SK-N-SH treated with all-trans-retinoic acid at 6 μM for 48 hours (cell line): ENCODE data around the gene RMDN2.
A peak's percentile ranks its signal among the peaks of the same experiment; 100 is the strongest.

ENCODE experiments used
- ESRRG ChIP-seq: fragments of 250-450 bp; sonication (Bioruptor Pico); IDR thresholded peaks from 2 replicates; pipeline ENCODE4 v1.6.1; 2021; ENCODE audit warnings: mild to moderate bottlenecking
- GLIS3 ChIP-seq: fragments of 250-450 bp; sonication (Bioruptor Pico); IDR thresholded peaks from 2 replicates; pipeline ENCODE4 v1.5.0; 2020; ENCODE audit warnings: mild to moderate bottlenecking, moderate library complexity
- OSR1 ChIP-seq: fragments of 250-450 bp; sonication (Bioruptor Pico); IDR thresholded peaks from 2 replicates; pipeline ENCODE4 v1.8.0; 2022; ENCODE audit warnings: moderate library complexity, mild to moderate bottlenecking, inconsistent platforms
- PPARA ChIP-seq: fragments of 250-450 bp; sonication (Bioruptor Pico); IDR thresholded peaks from 2 replicates; pipeline ENCODE4 v1.5.0; 2020; ENCODE audit warnings: mild to moderate bottlenecking, borderline replicate concordance
- TCF4 ChIP-seq: fragments of 250-450 bp; sonication (Bioruptor Pico); IDR thresholded peaks from 2 replicates; pipeline ENCODE4 v1.8.0; 2021; ENCODE audit warnings: mild to moderate bottlenecking, moderate library complexity, borderline replicate concordance
- ZFP30 ChIP-seq: fragments of 450-650 bp; formaldehyde crosslinking; IDR thresholded peaks from 2 replicates; pipeline ENCODE4 v1.5.0; 2022; ENCODE audit warnings: mild to moderate bottlenecking, moderate library complexity
- ZNF8 ChIP-seq: fragments of 450-650 bp; formaldehyde crosslinking; IDR thresholded peaks from 2 replicates; pipeline ENCODE4 v1.5.0; 2020; ENCODE audit warnings: mild to moderate bottlenecking, moderate library complexity
- TF ChIP-seq, protein P1 (sequence below): fragments of 250-450 bp; sonication (Bioruptor Pico); IDR thresholded peaks from 2 replicates; pipeline ENCODE4 v1.5.0; 2020; ENCODE audit warnings: mild to moderate bottlenecking, moderate library complexity
- TF ChIP-seq, protein P2 (sequence below): fragments of 250-450 bp; sonication (Bioruptor Pico); IDR thresholded peaks from 2 replicates; pipeline ENCODE4 v1.5.1; 2021; ENCODE audit warnings: mild to moderate bottlenecking, moderate library complexity

DNA sequence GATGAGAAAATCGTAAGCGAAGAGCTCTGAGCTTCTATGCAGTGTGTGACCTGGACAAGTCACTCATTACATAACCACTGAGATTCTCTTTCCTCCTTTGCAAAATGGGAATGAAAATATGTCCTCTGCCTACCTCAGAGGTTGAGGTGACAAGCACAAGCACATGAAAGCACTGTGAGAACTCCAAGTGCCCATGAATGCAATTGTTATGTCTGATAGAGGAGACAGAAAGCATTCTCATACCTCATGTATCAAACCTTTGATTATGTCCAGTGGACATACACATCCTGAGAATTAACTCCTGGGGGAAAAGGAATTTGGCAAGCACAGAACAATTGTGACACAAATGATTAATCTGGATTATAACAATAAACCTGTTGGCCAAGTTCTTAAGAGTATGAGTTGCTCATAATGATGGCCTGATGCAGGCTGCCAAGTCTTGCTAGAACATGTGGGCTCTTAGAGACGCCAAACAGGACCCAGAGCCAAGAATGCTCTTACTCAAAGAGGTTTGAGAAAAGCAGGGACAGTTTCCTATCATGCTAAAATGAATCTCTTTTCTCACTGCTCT lies 8.5 kb upstream of the RMDN2 start:
- TF ChIP-seq, protein P1, sequence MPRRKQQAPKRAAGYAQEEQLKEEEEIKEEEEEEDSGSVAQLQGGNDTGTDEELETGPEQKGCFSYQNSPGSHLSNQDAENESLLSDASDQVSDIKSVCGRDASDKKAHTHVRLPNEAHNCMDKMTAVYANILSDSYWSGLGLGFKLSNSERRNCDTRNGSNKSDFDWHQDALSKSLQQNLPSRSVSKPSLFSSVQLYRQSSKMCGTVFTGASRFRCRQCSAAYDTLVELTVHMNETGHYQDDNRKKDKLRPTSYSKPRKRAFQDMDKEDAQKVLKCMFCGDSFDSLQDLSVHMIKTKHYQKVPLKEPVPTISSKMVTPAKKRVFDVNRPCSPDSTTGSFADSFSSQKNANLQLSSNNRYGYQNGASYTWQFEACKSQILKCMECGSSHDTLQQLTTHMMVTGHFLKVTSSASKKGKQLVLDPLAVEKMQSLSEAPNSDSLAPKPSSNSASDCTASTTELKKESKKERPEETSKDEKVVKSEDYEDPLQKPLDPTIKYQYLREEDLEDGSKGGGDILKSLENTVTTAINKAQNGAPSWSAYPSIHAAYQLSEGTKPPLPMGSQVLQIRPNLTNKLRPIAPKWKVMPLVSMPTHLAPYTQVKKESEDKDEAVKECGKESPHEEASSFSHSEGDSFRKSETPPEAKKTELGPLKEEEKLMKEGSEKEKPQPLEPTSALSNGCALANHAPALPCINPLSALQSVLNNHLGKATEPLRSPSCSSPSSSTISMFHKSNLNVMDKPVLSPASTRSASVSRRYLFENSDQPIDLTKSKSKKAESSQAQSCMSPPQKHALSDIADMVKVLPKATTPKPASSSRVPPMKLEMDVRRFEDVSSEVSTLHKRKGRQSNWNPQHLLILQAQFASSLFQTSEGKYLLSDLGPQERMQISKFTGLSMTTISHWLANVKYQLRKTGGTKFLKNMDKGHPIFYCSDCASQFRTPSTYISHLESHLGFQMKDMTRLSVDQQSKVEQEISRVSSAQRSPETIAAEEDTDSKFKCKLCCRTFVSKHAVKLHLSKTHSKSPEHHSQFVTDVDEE (CRISPR knock-in tag) = peak; percentile 87
- TF ChIP-seq ZFP30 (CRISPR knock-in tag) = no peak
- TF ChIP-seq, protein P2, sequence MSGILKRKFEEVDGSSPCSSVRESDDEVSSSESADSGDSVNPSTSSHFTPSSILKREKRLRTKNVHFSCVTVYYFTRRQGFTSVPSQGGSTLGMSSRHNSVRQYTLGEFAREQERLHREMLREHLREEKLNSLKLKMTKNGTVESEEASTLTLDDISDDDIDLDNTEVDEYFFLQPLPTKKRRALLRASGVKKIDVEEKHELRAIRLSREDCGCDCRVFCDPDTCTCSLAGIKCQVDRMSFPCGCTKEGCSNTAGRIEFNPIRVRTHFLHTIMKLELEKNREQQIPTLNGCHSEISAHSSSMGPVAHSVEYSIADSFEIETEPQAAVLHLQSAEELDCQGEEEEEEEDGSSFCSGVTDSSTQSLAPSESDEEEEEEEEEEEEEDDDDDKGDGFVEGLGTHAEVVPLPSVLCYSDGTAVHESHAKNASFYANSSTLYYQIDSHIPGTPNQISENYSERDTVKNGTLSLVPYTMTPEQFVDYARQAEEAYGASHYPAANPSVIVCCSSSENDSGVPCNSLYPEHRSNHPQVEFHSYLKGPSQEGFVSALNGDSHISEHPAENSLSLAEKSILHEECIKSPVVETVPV (CRISPR knock-in tag) = peak; percentile 97
- peak; percentile 92 for TF ChIP-seq GLIS3 (CRISPR knock-in tag)
- TF ChIP-seq PPARA (CRISPR knock-in tag) = no peak
- peak; percentile 68; the same call in 1 of the 2 replicates for TF ChIP-seq ESRRG (CRISPR knock-in tag)
- TF ChIP-seq ZNF8 = no peak
- peak; percentile 83; the same call in 1 of the 2 replicates for TF ChIP-seq TCF4 (CRISPR knock-in tag)
- TF ChIP-seq OSR1 (CRISPR knock-in tag) = no peak
